ENCODE results near the gene NFATC4.
A peak's percentile ranks its signal among the peaks of the same experiment; 100 is the strongest.

Gene NFATC4

DNA sequence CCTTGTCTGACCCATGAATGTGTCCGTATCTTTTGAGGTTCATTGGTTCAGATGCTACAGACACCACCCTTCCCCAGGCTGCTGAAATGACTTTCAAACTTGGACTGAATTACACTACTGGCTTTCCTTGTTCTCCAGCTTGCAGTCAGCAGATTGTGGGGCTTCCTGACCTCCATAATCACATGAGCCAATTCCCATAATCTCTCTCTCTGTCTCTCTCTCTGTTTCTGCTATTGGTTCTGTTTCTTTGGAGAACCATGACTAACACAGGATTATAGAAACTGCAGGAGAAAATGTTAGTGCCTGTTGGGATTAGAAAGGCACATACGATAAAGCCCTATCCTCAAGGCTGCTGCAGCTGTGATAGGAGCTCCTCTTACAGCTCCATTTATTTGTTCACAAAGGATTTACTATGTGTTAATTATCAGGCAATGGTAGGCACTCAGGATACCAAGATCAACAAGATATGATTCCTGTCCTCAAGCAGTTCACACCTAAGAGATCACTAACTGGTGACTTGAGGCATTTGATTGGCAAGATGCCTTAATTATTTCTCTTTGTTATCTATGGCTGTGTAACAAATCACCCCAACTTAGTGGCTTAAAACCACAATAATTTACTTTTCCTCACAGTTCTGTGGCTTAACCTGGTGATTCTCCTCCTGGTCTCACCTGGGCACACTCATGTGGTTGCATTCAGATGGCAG, 20.6 kb downstream of the NFATC4 start:
- TF ChIP-seq, protein P1, sequence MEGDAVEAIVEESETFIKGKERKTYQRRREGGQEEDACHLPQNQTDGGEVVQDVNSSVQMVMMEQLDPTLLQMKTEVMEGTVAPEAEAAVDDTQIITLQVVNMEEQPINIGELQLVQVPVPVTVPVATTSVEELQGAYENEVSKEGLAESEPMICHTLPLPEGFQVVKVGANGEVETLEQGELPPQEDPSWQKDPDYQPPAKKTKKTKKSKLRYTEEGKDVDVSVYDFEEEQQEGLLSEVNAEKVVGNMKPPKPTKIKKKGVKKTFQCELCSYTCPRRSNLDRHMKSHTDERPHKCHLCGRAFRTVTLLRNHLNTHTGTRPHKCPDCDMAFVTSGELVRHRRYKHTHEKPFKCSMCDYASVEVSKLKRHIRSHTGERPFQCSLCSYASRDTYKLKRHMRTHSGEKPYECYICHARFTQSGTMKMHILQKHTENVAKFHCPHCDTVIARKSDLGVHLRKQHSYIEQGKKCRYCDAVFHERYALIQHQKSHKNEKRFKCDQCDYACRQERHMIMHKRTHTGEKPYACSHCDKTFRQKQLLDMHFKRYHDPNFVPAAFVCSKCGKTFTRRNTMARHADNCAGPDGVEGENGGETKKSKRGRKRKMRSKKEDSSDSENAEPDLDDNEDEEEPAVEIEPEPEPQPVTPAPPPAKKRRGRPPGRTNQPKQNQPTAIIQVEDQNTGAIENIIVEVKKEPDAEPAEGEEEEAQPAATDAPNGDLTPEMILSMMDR (IDR thresholded peaks at IDR 0.05), result no peak

DNA sequence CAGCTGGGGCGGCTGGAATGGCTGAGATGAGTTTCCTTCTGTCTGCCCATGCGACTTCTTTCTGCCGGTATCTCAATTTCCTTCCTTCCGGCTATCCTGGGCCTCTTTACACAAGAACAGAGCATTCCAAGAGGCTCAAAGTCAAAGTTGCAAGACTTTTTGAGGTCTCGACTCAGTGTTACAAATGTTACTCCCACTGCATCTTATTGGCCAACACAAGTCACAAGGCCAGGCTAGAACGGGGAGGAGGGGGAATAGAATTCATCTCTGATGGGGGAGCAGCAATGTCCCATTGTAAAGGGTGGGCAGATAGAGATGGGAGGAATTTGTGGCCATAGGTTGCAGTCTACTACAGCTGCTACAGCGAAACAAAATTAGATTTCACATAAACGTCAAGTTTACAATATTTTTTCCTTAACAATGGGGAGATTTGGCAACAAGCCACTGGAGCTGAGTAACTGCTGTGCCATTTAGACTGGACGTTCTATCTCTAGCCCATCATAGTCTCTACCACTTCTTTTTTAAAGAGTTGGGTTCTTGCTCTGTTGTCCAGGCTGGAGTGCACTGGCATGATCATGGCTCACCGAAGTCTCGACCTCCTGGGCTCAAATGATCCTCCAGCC, 21.4 kb downstream of the NFATC4 start:
- TF ChIP-seq, protein P1 (IDR thresholded peaks at IDR 0.05), result no peak

DNA sequence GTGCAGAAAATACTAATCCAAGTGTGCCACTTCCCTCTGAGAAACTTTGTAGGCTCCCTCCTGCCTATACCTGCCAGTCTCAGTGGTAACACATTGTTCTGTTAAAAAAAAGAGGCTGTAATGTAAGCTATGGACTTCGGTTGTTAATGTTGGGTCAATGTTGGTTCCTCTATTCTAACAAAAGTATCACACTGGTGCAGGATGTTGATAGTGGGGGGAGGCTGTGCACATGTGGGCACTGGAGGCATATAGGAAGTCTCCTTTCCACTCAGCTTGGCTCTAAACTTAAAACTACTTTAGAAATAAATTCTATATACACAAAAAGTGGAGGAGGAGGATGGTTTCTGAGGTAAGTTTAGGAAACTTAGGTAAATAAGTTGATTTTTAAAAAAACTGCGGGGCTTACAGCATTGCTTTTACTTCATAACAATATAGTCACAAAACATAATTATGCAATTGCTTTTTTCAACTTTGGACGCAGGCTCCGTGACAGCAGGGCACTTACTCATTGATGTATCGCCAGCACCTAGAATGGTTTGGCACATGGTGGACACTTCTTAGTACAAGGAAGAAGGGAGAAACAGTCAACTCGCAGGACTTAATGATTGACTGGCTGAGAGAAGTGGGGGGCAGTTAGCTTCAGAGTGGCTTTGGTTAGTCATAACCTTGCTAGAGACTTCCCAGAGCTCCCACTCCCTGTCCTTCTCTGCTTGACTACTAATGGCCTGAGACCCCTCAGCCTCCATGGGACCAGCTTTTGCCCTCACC, 22.9 kb downstream of the NFATC4 start:
- TF ChIP-seq, protein P1 (IDR thresholded peaks at IDR 0.05), result no peak

DNA sequence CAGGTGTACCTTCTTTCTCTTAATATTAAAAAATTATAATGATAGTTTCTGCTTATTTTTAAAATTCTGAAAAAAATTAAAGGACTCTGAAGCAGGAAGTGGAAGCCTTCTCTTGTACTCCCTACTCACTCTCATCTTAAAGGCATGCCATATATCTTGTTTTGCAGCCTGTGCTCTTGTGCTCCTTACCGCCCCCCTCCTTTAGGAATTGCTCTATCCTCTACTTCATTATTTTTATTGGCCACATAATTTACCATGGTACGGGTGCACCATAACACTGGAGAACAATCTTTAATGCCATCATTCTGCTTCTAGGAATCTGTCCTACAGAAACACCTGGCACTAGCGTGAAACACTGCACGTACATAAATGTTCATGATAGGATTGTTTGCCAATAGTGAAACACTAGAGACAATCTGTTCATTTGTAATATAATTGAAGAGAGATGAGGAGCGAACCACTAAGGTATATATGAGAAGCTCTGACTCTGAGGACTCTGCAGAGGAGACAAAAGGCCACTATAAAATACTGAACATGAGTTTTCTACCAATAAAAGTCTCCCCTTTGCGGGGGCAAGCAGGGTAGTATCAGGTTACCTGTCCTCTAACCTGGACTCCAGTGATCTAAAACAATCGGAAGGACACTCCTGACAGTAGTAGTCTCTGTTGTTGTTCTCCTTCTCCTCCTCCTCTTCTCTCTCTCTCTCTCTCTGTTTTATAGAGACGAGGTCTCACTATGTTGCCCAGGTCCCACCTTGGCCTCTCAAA, 24.5 kb downstream of the NFATC4 start:
- TF ChIP-seq, protein P1 (IDR thresholded peaks at IDR 0.05), result peak; percentile 26; the same call in 1 of the 2 replicates

DNA sequence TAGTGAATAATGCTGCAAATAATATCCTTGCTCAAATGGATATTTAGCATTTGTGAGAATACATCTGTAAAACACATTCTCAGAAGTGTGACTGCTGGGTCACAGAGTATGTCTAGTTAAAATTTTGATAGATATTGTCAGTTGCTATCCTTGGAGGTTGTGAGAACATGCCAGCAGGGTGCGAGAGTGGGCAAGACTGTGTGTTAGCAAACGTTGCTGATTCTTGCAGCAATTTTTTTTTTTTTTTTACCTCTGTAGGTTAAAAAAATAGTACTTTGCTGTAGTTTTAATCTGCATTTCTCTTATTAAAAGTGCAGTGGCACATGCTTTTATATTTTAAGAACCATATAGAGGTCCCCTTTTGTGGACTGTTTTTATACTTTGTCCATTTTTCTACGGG, 26.3 kb downstream of the NFATC4 start:
- TF ChIP-seq, protein P1 (IDR thresholded peaks at IDR 0.05), result no peak

DNA sequence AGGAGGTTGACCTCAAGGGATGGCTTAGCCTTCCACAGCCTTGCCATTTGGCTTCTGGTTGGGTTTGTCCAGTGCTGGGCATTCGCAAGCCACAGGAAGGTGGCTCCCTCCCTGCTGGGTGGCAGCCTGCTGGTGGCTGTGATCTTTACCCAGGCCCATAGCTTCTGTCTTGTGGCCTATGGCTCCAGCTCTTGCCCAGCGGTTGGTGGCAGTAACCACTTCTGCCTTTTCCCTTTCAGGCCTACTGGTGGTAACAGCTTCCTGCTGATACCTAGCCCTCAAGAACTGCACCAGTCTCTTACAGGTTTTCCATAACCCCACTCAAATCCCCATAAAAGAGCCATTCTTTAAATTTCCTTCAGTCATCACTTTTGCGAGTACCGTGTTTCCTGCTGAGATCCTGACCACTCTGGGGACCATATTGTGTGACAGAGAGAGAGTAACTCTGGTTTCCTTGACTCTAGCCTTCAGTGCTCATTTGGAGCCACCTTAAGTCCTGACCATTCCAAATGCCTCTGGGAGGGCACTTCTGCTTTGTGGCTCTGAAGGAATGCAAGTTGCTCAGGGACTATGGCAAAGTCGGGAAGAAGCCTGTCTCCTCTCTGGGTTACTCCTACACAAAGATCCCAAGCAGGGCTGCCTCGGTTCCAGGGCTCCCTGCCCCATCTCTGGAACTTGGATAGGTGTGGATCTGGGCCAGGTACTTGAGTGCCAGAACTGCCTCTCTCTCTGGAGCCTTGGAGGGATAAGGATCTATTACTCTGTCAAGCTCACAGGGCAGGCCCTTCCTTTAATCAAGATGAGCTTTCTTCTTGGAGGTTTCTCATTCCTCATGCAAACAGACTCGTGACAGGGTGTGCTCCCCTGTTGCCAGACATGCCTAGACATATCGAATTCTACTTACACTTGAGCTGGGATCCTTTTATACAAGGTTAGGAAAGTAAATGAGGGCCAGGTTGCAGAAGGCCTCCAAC, 27.9 kb downstream of the NFATC4 start:
- TF ChIP-seq, protein P1 (IDR thresholded peaks at IDR 0.05), result no peak
